GM11168 (cell line): ENCODE measurements around the gene TENT5A.

ENCODE experiments used
- in situ Hi-C: fragments of 300-500 bp; cut with MboI; formaldehyde crosslinking; loops from one replicate; pipeline ENCODE4 v1.12.0; 2022; ENCODE audit warnings: low sequenced_read_pairs; ENCODE audit not compliant: unreplicated experiment

TENT5A gene

GRCh38 chr6:81720427-81720826 lies 32.1 kb downstream of the TENT5A start:
- in situ Hi-C loops: no loop called here

DNA sequence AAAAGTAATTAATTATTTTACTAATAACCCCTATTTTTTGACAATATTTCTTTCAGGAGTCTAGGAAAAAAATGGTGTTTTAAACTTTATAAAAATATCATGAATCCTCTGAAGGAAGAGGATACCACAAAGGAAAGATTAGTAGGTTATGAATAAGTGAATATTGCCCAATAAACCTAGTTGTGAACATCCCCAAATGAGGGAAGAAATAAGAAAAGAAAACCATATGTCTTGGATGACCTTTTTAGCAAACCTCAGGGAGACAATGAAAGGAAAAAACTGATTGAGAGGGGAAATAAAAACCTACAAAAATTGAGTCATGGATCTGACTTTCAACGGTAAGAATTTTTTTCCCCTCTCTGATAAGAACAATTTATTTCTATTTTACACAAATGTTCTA lies 34.4 kb downstream of the TENT5A start:
- in situ Hi-C loops: no loop called here

GRCh38 chr6:81714684-81715083 lies 37.8 kb downstream of the TENT5A start:
- in situ Hi-C loops: no loop called here

GRCh38 chr6:81713205-81713604 lies 39.3 kb downstream of the TENT5A start:
- in situ Hi-C loops: no loop called here

DNA sequence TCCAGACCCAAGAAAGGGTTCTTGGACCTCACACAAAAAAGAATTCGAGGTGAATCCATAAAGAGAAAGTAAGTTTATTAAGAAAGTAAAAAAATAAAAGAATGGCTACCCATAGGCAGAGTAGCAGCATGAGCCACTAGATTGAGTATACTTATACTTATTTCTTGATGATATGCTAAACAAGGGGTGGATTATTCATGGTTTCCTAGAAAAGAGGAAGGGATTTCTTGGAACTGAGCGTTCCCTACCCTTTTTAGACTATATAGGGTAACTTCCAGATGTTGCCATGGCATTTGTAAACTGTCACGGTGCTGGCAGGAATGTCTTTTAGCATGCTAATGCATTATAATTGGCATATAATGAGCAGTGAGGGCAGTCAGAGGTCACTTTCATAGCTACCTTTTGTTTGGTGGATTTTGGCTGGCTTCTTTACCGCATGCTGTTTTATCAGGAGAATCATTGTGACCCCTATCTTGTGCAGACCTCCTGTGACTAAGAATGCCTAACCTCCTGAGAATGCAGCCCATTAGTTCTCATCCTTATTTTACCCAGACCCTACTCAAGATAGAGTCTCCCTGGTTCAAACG lies 44.3 kb downstream of the TENT5A start:
- in situ Hi-C loops: no loop called here

DNA sequence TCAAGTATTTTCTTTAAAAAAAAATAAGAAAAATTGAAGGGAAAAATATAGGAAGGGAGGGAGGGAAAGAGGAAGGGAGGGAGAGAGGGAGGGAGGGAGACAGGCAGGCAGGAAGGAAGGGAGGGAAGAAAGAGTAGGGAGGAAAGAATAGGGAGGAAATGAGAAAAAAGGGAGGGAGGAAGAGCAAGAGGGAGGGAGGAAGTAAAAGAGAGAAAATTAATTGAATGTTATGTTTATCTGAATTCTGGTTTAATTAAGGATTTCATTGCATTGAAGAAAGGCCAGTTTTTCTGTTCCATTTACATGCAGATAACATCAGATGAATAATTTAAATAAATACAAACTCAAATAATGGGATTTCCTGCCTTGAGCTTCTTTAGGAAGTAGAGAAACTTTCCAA lies 47.8 kb downstream of the TENT5A start:
- in situ Hi-C loops: no loop called here

DNA sequence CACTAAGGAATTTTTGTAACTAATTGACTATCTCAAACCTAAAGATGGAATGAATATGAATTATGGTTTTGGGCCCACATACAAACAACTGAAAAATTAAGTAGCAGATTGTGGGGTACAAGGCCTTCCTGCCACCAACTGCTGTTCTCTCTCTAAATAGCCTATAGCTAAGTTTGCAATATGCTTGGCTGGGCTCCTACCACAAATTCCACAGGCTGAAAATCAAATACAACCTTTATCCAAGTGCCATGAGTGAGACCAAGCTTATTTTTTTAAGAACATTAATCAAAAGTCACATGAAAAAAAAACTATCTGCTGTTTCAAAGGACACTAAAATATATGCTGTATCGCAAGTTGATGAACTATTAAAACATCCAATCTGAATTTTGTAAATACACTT lies 52.1 kb downstream of the TENT5A start:
- in situ Hi-C loops: no loop called here

GRCh38 chr6:81697559-81697958 lies 54.9 kb downstream of the TENT5A start:
- in situ Hi-C loops: no loop called here

DNA sequence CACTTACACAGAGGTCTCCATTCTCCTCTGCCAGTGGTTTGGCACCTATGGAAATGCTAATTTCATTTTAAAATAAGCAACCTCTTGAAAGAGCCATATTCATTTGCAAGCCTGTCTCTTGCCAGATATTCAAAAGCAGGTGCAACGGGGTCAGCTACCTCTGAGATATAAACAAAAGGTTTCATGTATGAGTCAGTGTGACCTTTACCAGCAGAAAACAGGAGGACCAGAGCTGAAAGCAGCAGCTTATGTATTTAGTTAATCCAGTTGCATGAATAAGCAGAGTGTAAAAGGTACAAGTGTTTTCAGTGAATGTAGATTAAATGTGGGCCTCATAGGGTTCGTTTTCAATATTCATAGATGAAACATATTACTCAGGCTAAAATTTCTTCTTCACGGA lies 56.0 kb downstream of the TENT5A start:
- in situ Hi-C loops: no loop called here
